Breast epithelium (tissue), 4 donors: ENCODE data around the gene ATP1A1. TPM values are rescaled to one million over a fixed set of nuclear protein-coding genes. Genes with fewer than 3 reads are reported as not detected.

Experiments
- DNase-seq, 2 donors: peaks; one replicate each; pipeline ENCODE4 v3.0.0-alpha.2; 2019; ENCODE audit warnings: low spot score in 2 of 2
- H3K27ac ChIP-seq, 2 donors: fragments of 200-600 bp; sonication (generic) in 1 of 2; one replicate each; pipeline ENCODE4 v1.5.1; 2016 to 2019; ENCODE audit warnings: mild to moderate bottlenecking in 1 of 2
- H3K27me3 ChIP-seq, 2 donors: fragments of 200-600 bp; sonication (generic) in 1 of 2; one replicate each; pipeline versions ENCODE4 v1.5.1 to v1.6.0; 2017 to 2019; ENCODE audit warnings: control low read depth in 1 of 2, mild to moderate bottlenecking in 1 of 2
- H3K36me3 ChIP-seq: fragments of 200-600 bp; one replicate; pipeline ENCODE4 v1.5.1; 2019
- H3K4me1 ChIP-seq, 2 donors: fragments of 200-600 bp; sonication (generic); one replicate each; pipeline ENCODE4 v1.5.1; 2016 to 2019; ENCODE audit warnings: control low read depth in 1 of 2
- H3K4me3 ChIP-seq, 3 donors: fragments of 200-600 bp; sonication (generic); 1 replicate in 2 of 3; 2 replicates in 1 of 3; pipeline ENCODE4 v1.5.1; 2016 to 2019; ENCODE audit warnings: mild to moderate bottlenecking in 3 of 3, moderate library complexity in 2 of 3
- H3K9me3 ChIP-seq, 2 donors: fragments of 200-600 bp; sonication (generic) in 1 of 2; one replicate each; pipeline ENCODE4 v1.5.1; 2016 to 2019; ENCODE audit warnings: control low read depth in 1 of 2
- POLR2A ChIP-seq: fragments of 450-650 bp; IDR thresholded peaks from one replicate; pipeline ENCODE4 v1.6.1; 2016; ENCODE audit warnings: antibody characterized with exemption, mild to moderate bottlenecking, moderate library complexity
- POLR2AphosphoS5 ChIP-seq, 3 donors: sonication (generic); formaldehyde crosslinking; IDR thresholded peaks; one replicate each; pipeline ENCODE4 v1.6.1; 2017; ENCODE audit warnings: antibody characterized with exemption in 3 of 3
- intact Hi-C: fragments of 100-400 bp; cut with DNase I; formaldehyde crosslinking; loops from one replicate; pipeline ENCODE4 v1.15.1; 2023; ENCODE audit warnings: low total_unique reads
- total RNA-seq, 3 donors: library from RNA; depleted of rRNA; stranded (reverse); fragments of >200 nt; gene quantifications; one replicate each; pipeline ENCODE4 v1.1.0, GENCODE V29; 2016
- TF ChIP-seq, protein P1 (sequence below), 3 donors: fragments of 450-650 bp; IDR thresholded peaks; one replicate each; pipeline ENCODE4 v1.5.1; 2016 to 2017; ENCODE audit warnings: antibody characterized with exemption in 3 of 3, mild to moderate bottlenecking in 3 of 3, moderate library complexity in 3 of 3

Gene ATP1A1
- total RNA-seq, 3 donors from 2014 or later = 235 to 423 (median 331) TPM

DNA sequence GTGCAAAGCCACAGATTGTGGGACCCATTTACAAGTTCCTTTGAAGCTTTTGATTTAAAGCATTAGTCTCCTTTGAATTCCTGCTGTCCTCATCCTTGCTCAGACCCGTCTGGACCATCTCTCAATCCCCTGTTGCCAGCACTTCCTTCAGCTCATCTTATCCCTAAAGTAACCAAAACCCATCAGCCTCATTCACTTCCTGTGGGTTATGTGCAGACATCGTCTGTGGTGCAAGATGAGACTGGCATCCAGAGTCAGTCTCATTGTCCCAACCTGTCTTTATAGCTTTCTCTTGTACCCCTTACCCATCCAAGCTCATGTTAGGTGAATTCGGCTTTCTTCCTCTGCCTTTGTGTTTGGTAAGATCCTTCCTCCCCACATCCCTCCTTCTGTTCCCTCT lies 29.3 kb downstream of the ATP1A1 start:
- H3K27ac ChIP-seq = no peak overlapping the region
- no peak for DNase-seq
- TF ChIP-seq POLR2A = no peak
- no peak for TF ChIP-seq POLR2AphosphoS5 (IDR thresholded peaks at IDR 0.05)
- TF ChIP-seq, protein P1, sequence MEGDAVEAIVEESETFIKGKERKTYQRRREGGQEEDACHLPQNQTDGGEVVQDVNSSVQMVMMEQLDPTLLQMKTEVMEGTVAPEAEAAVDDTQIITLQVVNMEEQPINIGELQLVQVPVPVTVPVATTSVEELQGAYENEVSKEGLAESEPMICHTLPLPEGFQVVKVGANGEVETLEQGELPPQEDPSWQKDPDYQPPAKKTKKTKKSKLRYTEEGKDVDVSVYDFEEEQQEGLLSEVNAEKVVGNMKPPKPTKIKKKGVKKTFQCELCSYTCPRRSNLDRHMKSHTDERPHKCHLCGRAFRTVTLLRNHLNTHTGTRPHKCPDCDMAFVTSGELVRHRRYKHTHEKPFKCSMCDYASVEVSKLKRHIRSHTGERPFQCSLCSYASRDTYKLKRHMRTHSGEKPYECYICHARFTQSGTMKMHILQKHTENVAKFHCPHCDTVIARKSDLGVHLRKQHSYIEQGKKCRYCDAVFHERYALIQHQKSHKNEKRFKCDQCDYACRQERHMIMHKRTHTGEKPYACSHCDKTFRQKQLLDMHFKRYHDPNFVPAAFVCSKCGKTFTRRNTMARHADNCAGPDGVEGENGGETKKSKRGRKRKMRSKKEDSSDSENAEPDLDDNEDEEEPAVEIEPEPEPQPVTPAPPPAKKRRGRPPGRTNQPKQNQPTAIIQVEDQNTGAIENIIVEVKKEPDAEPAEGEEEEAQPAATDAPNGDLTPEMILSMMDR (IDR thresholded peaks at IDR 0.05) = no peak
- H3K27me3 ChIP-seq = no peaks in the 10 kb centered on the region
- no peaks in the 10 kb centered on the region for H3K9me3 ChIP-seq
- H3K36me3 ChIP-seq = peaks cover 37% of the 10 kb centered on the region
- H3K4me1 ChIP-seq = no peaks in the 10 kb centered on the region
- intact Hi-C loops = no loop called here
- H3K4me3 ChIP-seq = no peak overlapping the region

DNA sequence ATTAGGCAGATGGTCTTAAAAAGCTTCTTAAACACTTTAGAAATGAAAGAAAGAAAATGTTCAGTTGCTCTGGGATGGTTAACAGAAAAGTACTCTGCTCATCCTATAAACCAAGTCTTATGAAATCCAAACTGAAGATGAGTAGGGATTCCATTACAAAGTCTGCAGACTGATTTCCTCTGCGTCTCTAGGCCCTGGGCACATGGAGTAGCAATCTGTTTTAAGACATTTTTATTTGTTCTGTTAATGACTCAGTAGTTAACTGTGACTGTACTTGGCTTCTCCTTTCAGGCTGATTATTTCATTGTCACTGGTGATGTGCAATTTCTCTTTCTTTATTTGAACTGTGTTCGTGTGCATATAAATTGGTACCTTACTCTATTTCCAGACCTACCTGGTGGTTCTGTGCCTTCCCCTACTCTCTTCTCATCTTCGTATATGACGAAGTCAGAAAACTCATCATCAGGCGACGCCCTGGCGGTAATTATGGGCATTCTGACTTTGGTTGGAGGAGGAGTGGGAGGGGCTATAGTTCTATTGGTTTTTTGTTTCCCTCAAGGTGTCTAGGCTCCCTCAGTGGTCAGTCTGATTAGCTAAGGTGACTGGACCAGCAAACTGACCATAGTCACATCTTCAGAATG lies 30.6 kb downstream of the ATP1A1 start:
- intact Hi-C loops = no loop called here
- Histone ChIP-seq H3K4me1 (no peaks in the 10 kb centered on the region), H3K27me3 (no peaks in the 10 kb centered on the region), H3K9me3 (no peaks in the 10 kb centered on the region), H3K36me3 (peaks cover 35% of the 10 kb centered on the region), H3K4me3 (no peak overlapping the region), H3K27ac (no peak overlapping the region)
- DNase-seq = no peak
- TF ChIP-seq POLR2AphosphoS5 (IDR thresholded peaks at IDR 0.05) (no peak), POLR2A (no peak)
- TF ChIP-seq, protein P1 (IDR thresholded peaks at IDR 0.05) = no peak

DNA sequence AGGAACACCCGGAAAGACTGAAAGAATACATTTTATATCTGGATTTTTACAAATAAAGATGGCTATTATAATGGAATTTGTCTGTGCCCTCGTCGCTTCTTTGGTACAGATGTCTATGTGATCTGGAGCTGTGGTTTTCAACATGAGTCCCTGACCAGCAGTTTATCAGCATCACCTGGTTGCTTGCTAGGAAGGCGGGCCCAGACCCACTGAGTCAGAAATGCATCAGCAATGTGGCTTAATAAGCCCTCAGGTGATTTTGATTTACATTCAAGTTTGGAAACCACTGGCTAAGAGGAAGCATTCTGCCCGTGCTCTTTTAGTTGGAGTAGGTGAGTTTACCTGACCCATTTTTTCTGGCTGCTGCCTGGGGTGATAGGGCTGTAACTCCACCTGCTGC lies 31.7 kb downstream of the ATP1A1 start:
- peak overlapping the region in 1 of 2 donors; percentile 27 for H3K27ac ChIP-seq
- intact Hi-C loops = no loop called here
- H3K4me1 ChIP-seq = no peaks in the 10 kb centered on the region
- TF ChIP-seq, protein P1 (IDR thresholded peaks at IDR 0.05) = no peak
- TF ChIP-seq POLR2AphosphoS5 (IDR thresholded peaks at IDR 0.05) = no peak
- no peak for DNase-seq
- H3K27me3 ChIP-seq = no peaks in the 10 kb centered on the region
- no peak overlapping the region for H3K4me3 ChIP-seq
- no peaks in the 10 kb centered on the region for H3K9me3 ChIP-seq
- peaks cover 24% of the 10 kb centered on the region for H3K36me3 ChIP-seq

DNA sequence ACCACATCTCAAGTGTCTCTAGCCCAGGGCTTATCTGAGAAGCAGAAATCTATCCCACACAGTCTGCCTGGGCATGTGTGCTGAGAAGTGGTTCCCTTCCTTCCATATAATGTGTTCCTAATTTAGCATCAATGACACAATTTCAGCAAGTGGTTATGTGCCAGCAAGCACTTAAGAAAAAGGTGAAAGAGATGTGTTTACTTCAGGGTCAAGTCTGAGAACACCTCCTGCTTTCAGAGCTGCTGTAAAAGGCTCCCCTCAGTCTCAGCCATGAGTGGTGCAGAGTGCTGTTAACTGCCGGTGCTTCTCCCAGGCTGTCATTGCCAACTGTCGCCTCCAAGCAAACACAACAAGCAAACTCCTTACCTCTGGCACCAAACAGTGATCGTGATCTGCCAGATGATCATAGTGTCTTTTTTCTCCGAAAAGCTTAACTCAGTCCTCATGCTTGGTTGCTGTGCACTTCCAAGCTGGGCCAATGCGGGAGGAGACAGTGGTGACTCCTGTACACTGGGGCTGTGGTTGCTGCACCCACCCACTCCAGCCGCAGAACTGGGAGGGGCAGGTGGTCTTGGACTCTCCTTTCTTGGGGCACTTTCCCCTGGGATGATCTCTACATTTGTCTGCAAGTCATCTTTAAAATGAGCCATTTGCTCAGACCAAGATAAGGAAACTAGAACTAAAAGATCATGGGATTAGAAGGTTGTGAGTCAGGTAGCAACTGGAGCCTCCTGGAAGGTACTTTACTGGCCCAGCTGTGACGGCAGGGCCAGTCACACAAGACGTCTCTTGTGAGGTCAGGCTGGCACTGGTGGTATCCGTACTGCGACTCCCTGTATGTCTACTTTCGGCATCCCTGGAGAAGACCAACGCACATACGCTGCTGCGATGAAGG lies 32.4 kb downstream of the ATP1A1 start:
- H3K27ac ChIP-seq = peak overlapping the region; percentile 8 to 27
- no peaks in the 10 kb centered on the region for H3K4me1 ChIP-seq
- TF ChIP-seq, protein P1 (IDR thresholded peaks at IDR 0.05) = no peak
- no peak for TF ChIP-seq POLR2AphosphoS5 (IDR thresholded peaks at IDR 0.05)
- TF ChIP-seq POLR2A = no peak
- H3K4me3 ChIP-seq = no peak overlapping the region
- H3K36me3 ChIP-seq = peaks cover 21% of the 10 kb centered on the region
- intact Hi-C loops = no loop called here
- no peak for DNase-seq
- no peaks in the 10 kb centered on the region for H3K27me3 ChIP-seq
- no peaks in the 10 kb centered on the region for H3K9me3 ChIP-seq

DNA sequence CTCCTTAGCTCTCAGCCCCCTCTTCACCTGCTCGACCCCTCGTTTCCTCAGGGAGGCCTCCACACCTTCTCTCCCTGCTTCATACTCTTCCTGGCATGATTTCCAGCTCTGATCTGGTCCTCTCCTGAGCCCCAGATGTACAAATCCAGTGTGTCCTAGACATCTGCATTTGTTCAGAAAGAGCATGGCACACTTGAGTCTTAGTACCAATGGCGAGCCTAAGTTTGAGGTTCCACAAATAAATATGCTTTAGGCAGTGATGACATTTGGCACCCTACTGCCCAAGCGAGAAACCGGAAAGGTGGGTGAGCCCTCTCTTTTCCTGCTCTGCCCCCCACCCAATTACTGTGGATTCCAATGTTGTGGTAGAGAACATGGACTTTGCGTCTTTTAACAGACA lies 34.0 kb downstream of the ATP1A1 start:
- no peak overlapping the region for H3K27ac ChIP-seq
- intact Hi-C loops = no loop called here
- H3K4me1 ChIP-seq = no peaks in the 10 kb centered on the region
- H3K4me3 ChIP-seq = no peak overlapping the region
- peaks cover 6% of the 10 kb centered on the region for H3K36me3 ChIP-seq
- no peaks in the 10 kb centered on the region for H3K27me3 ChIP-seq
- no peaks in the 10 kb centered on the region for H3K9me3 ChIP-seq
- DNase-seq = no peak
- TF ChIP-seq POLR2AphosphoS5 (IDR thresholded peaks at IDR 0.05) (no peak), POLR2A (no peak)
- TF ChIP-seq, protein P1 (IDR thresholded peaks at IDR 0.05) = no peak
